Endothelial cell of umbilical vein (primary cell): ENCODE measurements around the gene ALDOA.

Experiments used
- EZH2 ChIP-seq: IDR thresholded peaks from 2 replicates; pipeline ENCODE4 v1.6.1; 2012; ENCODE audit warnings: borderline replicate concordance, low read depth, mild to moderate bottlenecking, moderate library complexity, low read length, inconsistent platforms; ENCODE audit not compliant: severe bottlenecking
- POLR2A ChIP-seq: IDR thresholded peaks from 2 replicates; pipeline ENCODE4 v1.6.1; 2012; ENCODE audit warnings: low read depth, mild to moderate bottlenecking, control low read depth, low read length
- TF ChIP-seq, protein P1 (sequence below), 2 donors: IDR thresholded peaks; 1 replicate in 1 of 2; 2 replicates in 1 of 2; pipeline ENCODE4 v1.5.1; 2011; ENCODE audit warnings: low read length in 2 of 2, mild to moderate bottlenecking in 2 of 2, moderate library complexity in 2 of 2, control low read depth in 1 of 2, inconsistent platforms in 1 of 2, low read depth in 1 of 2; ENCODE audit not compliant: insufficient read depth in 1 of 2; ENCODE audit errors: extremely low read depth in 1 of 2

DNA sequence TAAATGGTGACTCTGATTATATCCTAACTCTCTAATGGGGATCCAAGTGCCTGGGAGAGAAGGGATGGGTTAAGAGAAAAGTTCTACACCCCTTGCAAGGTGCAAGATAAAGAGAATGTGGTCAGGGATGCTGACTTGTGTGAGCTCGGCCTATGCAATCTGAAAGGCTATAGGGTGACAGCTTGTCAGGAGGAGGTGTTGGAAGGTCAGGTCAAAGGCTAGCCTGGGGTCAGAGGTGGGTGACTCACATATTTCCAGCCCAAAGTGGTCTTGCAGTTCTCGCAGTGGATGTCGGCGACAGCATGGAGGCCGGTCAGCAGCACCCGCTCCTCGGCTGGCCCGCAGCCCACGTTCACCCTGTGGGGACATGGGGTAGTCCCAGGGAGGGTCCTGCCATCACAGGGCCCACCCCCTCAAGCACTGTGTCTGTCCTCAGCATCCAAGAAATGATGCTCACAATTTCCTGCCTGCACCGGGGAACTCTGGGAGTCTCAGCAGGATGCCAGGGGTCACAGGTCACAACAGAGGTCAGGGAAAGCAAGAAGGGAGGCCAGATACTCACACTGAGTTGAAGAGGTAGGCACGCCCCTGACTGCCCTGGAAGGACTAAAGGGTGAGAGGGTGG lies 29.1 kb downstream of the ALDOA start:
- TF ChIP-seq EZH2 (no peak), POLR2A (no peak)
- TF ChIP-seq, protein P1, sequence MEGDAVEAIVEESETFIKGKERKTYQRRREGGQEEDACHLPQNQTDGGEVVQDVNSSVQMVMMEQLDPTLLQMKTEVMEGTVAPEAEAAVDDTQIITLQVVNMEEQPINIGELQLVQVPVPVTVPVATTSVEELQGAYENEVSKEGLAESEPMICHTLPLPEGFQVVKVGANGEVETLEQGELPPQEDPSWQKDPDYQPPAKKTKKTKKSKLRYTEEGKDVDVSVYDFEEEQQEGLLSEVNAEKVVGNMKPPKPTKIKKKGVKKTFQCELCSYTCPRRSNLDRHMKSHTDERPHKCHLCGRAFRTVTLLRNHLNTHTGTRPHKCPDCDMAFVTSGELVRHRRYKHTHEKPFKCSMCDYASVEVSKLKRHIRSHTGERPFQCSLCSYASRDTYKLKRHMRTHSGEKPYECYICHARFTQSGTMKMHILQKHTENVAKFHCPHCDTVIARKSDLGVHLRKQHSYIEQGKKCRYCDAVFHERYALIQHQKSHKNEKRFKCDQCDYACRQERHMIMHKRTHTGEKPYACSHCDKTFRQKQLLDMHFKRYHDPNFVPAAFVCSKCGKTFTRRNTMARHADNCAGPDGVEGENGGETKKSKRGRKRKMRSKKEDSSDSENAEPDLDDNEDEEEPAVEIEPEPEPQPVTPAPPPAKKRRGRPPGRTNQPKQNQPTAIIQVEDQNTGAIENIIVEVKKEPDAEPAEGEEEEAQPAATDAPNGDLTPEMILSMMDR (IDR thresholded peaks at IDR 0.05; ENCODE audit: extremely low read depth in 1 of 2, insufficient read depth in 1 of 2, low read depth in 1 of 2, low read length in 2 of 2), result no peak
